ENCODE results near the gene CA12.

CA12 gene

DNA sequence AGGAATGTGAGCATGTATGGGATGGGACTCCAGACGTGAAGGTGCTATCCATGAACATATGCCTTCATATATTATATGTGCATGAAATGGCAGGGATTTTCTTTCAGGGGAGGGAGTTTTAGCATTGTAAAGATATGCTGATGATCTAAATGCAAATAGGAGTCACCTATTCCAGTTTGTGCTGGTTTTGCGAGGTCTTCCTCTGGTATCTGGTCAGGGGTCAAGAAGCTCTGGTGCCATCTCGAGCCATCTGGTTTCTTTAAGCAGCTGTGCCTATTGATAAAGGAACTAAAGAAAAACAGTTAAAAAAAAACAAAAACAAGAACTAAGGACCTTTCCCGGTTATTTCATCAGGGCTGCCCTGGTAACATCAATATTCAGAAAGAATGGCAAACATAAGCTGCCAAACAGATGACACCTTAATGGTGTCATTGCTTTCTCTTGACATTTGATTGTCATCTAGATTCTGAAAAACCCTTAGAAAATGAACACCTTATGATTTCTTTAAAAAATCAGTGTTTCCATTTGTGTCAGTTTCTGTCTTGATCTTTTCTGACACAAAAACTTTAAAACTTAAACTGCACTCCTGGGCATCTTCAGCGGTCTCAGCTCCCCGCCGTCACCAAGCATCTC is 81.6 kb downstream of the CA12 start:
- DNase-seq = no peak

GRCh38 chr15:63296195-63296594 is 85.5 kb downstream of the CA12 start:
- DNase-seq = no peak

DNA sequence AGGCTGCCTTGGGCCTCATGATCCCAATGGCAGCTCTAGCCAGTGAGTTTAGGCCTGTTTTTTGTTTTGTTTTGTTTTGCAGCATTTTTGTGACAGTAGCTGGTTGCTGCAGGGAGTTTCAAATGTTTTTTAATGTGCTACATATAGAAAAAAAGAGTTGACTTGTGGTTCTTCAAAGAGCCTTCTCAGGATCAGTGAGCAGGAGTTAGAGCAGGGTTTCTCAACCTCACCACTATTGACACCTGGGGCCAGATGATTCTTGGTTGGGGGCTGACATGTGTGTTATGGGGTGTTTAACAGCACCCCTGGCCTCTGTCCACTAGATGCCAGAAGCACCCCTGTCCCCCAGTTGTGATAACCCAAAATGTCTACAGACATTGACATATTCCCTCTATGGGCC is 86.3 kb downstream of the CA12 start:
- no peak for DNase-seq

DNA sequence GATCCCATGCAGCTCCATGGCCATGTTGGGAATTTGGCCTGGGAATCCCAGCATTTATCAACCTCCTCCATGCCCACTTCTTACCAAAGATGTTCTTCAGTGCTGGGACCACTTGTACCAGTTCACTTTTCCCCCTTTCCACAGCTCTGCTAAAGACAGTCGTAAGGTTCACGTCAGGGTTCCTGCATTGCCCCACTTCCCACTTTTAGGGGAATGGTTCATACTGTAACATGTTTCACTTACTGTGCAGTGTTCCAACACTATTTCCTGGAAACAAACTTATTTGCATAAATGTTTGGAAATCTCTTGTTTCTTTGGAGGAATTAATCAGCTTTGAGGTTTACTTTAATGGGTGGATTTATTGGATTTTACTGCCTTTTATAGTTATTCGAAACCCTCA is 87.3 kb downstream of the CA12 start:
- no peak for DNase-seq

DNA sequence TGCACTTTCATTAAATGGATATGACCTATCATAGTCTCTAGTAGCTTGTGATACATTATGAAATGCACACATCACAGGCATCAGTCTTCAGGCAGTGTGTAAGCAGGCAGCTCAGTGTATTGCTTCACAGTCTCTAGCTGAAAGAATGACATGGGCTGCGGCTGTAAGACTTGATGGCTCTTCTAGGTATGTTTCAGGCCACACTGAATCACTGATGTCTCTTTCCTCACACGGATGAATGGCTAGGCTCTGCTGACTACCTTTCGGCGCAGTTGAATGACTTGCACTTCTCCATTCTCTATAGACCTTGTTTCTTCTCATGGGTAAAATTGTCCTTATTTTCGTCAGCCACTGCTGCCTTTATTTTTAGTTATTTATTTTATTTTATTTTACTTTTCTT is 88.9 kb downstream of the CA12 start:
- no peak for DNase-seq

GRCh38 chr15:63292241-63292640 is 89.4 kb downstream of the CA12 start:
- DNase-seq = no peak

DNA sequence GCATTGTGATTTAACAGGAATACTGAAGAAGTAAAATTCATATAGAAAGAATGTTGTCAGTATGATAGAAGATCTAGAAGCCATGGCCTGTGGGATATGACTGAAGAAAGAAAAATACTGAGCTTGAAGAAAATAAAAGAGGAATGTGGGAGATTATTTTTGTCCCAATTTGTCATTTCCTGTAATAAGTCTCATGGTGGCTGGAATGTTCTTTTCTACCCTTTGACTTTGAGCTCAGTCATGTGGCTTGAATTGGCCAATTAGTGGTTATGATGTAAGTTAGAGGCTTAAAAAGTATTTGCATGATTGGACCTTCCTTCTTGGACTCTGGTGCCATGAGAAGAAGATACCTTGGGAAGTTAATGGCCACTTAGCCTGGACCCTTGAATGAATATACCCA is 90.1 kb downstream of the CA12 start:
- DNase-seq = no peak

DNA sequence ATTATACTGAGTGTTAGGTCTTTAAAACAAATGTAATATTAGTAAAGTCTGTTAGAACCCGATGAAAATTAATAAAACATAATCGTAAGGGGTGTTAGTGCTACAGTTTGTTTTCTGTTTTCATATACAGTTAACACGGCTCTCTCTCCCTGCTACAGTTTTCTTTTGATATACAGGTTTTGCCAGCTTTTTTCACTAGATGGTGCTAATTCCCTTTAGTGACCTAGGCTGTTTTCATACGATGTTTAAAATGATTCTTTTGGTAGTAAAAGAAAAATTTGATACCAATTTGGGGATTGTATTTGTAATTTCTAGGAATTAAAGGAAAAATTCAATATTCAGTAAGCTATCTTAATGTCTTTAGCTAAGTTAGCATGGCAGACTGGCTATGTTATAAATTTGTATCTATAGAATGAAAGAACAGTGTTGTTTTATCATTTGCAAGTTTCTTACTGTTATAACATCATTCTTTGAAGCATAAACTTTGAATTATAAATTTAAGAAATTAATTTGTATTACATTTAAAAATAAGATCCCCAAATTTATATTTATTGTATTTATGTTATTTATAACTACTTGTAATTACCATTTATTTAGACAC is 92.8 kb downstream of the CA12 start:
- no peak for DNase-seq

- DNase-seq = no peak
These were observed 93.3 kb downstream of the CA12 start for GRCh38 chr15:63288342-63288741.

DNA sequence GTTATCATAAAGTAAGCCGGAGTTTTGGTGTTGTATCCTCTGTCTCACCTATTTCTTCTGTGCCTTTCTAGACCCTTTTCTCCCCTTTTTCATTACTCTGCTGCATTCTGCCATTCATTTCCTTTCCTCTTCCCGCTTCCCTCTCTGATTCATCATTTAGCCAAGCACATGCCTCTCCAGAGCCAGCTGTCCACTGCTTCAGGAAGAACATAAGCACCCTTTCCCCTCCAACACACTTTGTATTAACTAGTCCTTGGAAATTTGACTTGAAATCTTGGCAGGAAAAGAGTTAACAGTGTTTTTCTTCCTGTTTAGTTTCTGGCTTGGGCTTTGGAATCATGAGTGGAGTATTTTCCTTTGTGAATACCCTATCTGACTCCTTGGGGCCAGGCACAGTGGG is 94.5 kb downstream of the CA12 start:
- DNase-seq = no peak

DNA sequence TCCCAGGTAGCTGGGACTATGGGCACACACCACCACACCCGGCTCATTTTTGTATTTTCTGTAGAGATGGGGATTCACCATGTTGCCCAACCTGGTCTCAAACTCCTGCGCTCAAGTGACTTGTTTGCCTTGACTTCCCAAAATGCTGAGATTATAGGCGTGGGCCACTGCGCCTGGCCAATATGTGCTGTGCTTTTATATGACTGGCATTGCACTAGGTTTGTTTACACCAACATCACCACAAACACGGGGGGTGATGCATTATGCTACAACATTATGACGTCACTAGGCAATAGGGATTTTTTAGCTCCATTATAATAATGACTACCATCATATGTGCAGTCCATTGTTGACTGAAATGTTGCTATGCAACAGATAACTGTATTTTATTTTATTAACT is 97.3 kb downstream of the CA12 start:
- DNase-seq = no peak

DNA sequence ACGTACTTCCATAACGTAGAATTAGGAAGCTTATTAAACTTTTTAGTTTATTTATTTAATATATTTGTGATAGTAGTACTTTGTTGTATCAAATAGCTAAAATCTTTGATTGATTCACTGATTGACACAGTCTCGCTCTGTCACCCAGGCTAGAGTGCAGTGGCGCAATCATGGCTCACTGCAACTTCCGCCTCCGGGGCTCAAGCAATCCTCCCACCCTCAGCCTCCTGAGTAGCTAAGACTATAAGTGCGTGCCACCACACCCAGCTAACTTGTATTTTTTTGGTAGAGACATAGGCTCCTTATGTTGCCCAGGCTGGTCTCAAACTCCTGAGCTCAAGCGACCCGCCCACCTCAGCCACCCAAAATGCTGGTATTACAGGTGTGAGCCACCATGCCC is 98.5 kb downstream of the CA12 start:
- no peak for DNase-seq

- no peak for DNase-seq
These were observed 103.7 kb downstream of the CA12 start for GRCh38 chr15:63277893-63278456.

DNA sequence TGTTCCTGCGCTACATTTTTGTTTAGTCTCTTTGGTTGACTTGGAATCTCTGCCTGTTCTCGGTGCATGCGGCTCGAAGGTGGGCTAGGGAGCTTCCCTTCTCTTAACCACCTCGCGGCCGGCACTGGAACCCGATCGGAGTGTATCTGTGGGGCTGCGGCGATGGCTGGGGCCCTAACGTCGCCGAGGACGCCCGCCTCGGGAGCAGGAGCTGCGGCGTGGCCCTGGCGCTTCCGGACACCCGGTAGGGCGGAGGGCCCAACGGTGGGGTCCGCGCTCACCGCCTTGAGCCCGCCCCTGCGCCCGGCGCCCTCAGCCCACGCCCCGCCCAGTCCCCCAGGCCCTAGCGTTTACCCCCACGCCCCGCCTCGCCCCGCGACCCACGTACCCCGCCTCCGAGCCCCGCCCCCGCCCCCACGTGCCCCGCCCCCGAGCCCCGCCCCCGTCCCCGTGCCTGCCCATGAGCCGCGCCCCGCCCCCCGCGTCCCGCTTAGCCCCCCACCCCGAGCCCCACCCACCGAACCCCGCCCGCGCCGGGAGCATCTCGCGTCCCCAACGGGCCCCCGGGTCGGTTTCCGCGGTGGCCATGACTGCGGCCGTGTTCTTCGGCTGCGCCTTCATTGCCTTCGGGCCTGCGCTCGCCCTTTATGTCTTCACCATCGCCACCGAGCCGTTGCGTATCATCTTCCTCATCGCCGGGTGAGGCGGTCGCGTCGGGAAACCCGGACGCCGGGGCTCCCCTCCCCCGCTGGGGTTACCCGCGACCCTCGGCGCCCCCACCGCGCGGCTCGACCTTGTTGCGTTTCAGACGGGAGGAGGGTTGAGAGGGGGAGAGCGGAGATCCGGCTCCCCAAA is 104.4 kb downstream of the CA12 start, which contains the start of gene APH1B:
APH1B (plus strand) TSS at position 568 of the 855 bp plus-strand sequence; CDS start at position 587, 19 bp downstream.
- peak; percentile 83 for DNase-seq

DNA sequence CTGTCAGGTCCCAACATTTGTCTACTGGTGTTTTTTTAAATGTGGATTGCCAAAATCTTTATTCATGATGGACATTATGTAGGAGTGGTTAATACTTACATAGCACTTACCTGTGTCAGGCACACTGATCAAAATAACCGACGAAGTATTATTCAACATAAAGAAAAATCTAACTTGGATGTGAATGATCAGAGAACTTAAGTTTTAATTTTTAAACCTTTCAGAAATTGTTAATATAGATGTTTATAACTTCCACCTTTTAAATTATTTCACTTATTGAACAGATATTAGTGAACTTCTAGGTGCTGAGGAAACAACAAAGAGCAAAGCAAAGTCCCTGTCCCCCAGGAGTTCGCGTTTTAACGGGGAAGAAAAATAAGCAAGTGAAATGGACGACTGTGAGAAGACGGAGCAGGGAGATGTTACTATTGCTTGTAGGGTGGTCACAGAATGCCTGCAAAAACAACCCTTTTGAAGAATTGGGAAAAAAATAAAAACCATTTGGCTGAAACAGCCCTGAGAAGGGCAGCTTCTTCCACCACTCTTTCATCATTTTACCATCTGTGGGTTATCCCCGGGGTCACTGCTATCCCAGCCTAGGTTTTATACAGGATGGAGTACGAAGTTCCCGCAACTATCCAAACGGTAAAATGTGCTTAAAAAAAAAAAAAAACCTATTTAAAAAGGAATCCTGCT is 105.2 kb downstream of the CA12 start:
- no peak for DNase-seq

DNA sequence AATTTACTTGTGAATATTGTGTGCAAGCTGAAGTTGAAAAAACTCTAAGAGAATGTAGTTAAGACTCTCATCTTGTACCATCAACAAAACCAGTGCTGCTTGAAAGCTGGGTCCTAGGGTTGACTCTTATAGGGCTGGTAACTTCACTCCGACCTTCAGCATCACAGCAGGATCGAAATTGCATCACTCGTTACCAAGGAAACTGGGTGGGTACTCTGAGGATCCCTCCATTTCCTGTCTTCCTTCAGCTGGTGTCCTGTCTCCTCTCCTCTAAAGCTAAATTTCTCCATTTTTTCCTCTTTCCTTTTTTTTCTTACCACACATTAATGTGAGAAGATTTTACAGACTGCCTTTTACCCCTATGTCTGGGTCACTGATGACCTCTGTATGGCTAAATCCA is 107.2 kb downstream of the CA12 start:
- no peak for DNase-seq
